Naive B cell (primary cell): ENCODE data around the gene PLD5. TPM values are rescaled to one million over a fixed set of nuclear protein-coding genes. Genes with fewer than 3 reads are reported as not detected.

ENCODE experiments used
- ATAC-seq, 2 donors: fragments of 150-1000 bp; cut with Tn5 transposase; 2 replicates each; pipeline ENCODE4 v1.10.0; 2021; ENCODE audit warnings: low read depth in 2 of 2, mild to moderate bottlenecking in 2 of 2, moderate library complexity in 2 of 2
- DNase-seq: peaks from one replicate; pipeline ENCODE4 v3.0.0; 2022
- H3K27ac Mint-ChIP-seq, 6 donors: one replicate each; pipeline ENCODE4 v1.8.0; 2020 to 2022; ENCODE audit warnings: mild to moderate bottlenecking in 6 of 6, mixed read lengths in 6 of 6, moderate library complexity in 5 of 6, inconsistent platforms in 2 of 6
- H3K27me3 Mint-ChIP-seq, 3 donors: one replicate each; pipeline ENCODE4 v1.8.0; 2021 to 2022; ENCODE audit warnings: mixed read lengths in 3 of 3, mild to moderate bottlenecking in 1 of 3
- H3K36me3 Mint-ChIP-seq, 2 donors: one replicate each; pipeline ENCODE4 v1.8.0; 2020 to 2022; ENCODE audit warnings: mixed read lengths in 2 of 2, inconsistent platforms in 1 of 2, mild to moderate bottlenecking in 1 of 2
- H3K4me1 Mint-ChIP-seq, 3 donors: one replicate each; pipeline ENCODE4 v1.8.0; 2020 to 2022; ENCODE audit warnings: mixed read lengths in 3 of 3, inconsistent platforms in 1 of 3, mild to moderate bottlenecking in 1 of 3, moderate library complexity in 1 of 3
- H3K4me3 Mint-ChIP-seq, 8 donors: one replicate each; pipeline ENCODE4 v1.8.0; 2020 to 2022; ENCODE audit warnings: mild to moderate bottlenecking in 8 of 8, mixed read lengths in 8 of 8, moderate library complexity in 8 of 8, inconsistent platforms in 2 of 8
- H3K9me3 Mint-ChIP-seq, 7 donors: one replicate each; pipeline ENCODE4 v1.8.0; 2020 to 2022; ENCODE audit warnings: mixed read lengths in 7 of 7, mild to moderate bottlenecking in 5 of 7, inconsistent platforms in 2 of 7, moderate library complexity in 1 of 7
- polyA plus RNA-seq, 6 donors: library from polyadenylated mRNA; unstranded; fragments of 300-500 nt; fragmentation: Illumina TruSeq; gene quantifications; one replicate each; pipeline ENCODE4 v1.2.3, GENCODE V29; 2021; ENCODE audit warnings: low read depth in 6 of 6

PLD5 gene
- polyA plus RNA-seq, 6 donors from 2014 or later = 0.08 to 1.1 (median 0.33) TPM

- peaks cover 0 to 14% of the 10 kb centered on the region in 2 donors for H3K36me3 Mint-ChIP-seq
- peaks cover 0 to 9% (median 5%) of the 10 kb centered on the region in 3 donors for H3K27me3 Mint-ChIP-seq
- H3K9me3 Mint-ChIP-seq = peaks cover 0 to 14% (median 6%) of the 10 kb centered on the region in 7 donors
- ATAC-seq = no peak
- no peak overlapping the region for H3K4me3 Mint-ChIP-seq
- no peaks in the 10 kb centered on the region for H3K4me1 Mint-ChIP-seq
- DNase-seq = no peak
- H3K27ac Mint-ChIP-seq = no peak overlapping the region
Observed at GRCh38 chr1:242431786-242432185, 92.7 kb downstream of the PLD5 start.

- no peak for DNase-seq
- peaks cover 0 to 14% of the 10 kb centered on the region in 2 donors for H3K36me3 Mint-ChIP-seq
- H3K27ac Mint-ChIP-seq = peak overlapping the region in 1 of 6 donors; percentile 5
- no peak for ATAC-seq
- peaks cover 0 to 14% (median 6%) of the 10 kb centered on the region in 7 donors for H3K9me3 Mint-ChIP-seq
- peaks cover 0 to 9% (median 5%) of the 10 kb centered on the region in 3 donors for H3K27me3 Mint-ChIP-seq
- no peak overlapping the region for H3K4me3 Mint-ChIP-seq
- no peaks in the 10 kb centered on the region for H3K4me1 Mint-ChIP-seq
Observed at GRCh38 chr1:242430956-242431355, 93.5 kb downstream of the PLD5 start.

GRCh38 chr1:242428399-242429190 is 95.9 kb downstream of the PLD5 start:
- peaks cover 0 to 14% (median 9%) of the 10 kb centered on the region in 7 donors for H3K9me3 Mint-ChIP-seq
- DNase-seq (no peak), ATAC-seq (no peak)
- H3K27ac Mint-ChIP-seq = peak overlapping the region in 1 of 6 donors; percentile 21
- no peaks in the 10 kb centered on the region for H3K4me1 Mint-ChIP-seq
- peaks cover 1 to 6% (median 5%) of the 10 kb centered on the region in 3 donors for H3K27me3 Mint-ChIP-seq
- peaks cover 0 to 14% of the 10 kb centered on the region in 2 donors for H3K36me3 Mint-ChIP-seq
- no peak overlapping the region for H3K4me3 Mint-ChIP-seq

GRCh38 chr1:242427519-242427918 is 97.0 kb downstream of the PLD5 start:
- Mint-ChIP-seq H3K9me3 (peaks cover 1 to 14% (median 9%) of the 10 kb centered on the region in 7 donors), H3K4me1 (no peaks in the 10 kb centered on the region), H3K27ac (no peak overlapping the region), H3K27me3 (peaks cover 0 to 6% (median 5%) of the 10 kb centered on the region in 3 donors), H3K36me3 (peaks cover 0 to 14% of the 10 kb centered on the region in 2 donors), H3K4me3 (no peak overlapping the region)
- ATAC-seq = no peak
- no peak for DNase-seq

- peaks cover 1 to 12% (median 4%) of the 10 kb centered on the region in 7 donors for H3K9me3 Mint-ChIP-seq
- H3K27me3 Mint-ChIP-seq = peaks cover 0 to 6% (median 0%) of the 10 kb centered on the region in 3 donors
Observed at GRCh38 chr1:242426271-242426905, 98.1 kb downstream of the PLD5 start.

GRCh38 chr1:242425232-242425631 is 99.3 kb downstream of the PLD5 start:
- peaks cover 0 to 5% (median 1%) of the 10 kb centered on the region in 7 donors for H3K9me3 Mint-ChIP-seq
- H3K4me1 Mint-ChIP-seq = no peaks in the 10 kb centered on the region
- DNase-seq (no peak), ATAC-seq (no peak)
- no peak overlapping the region for H3K27ac Mint-ChIP-seq
- no peaks in the 10 kb centered on the region for H3K36me3 Mint-ChIP-seq
- peaks cover 0 to 8% (median 0%) of the 10 kb centered on the region in 3 donors for H3K27me3 Mint-ChIP-seq
- H3K4me3 Mint-ChIP-seq = peak overlapping the region in 1 of 8 donors; percentile 42

More at GRCh38 chr1:242426271-242426905, 98.1 kb downstream of the PLD5 start:
- Mint-ChIP-seq H3K36me3 (peaks cover 0 to 9% of the 10 kb centered on the region in 2 donors), H3K4me3 (no peak overlapping the region), H3K4me1 (no peaks in the 10 kb centered on the region), H3K27ac (no peak overlapping the region)
- DNase-seq = no peak
- no peak for ATAC-seq

GRCh38 chr1:242416657-242417056 is 107.8 kb downstream of the PLD5 start:
- Mint-ChIP-seq H3K27me3 (peaks cover 4 to 14% (median 6%) of the 10 kb centered on the region in 3 donors), H3K9me3 (peaks cover 0 to 4% (median 0%) of the 10 kb centered on the region in 7 donors), H3K36me3 (no peaks in the 10 kb centered on the region), H3K4me1 (peaks cover 0 to 4% (median 0%) of the 10 kb centered on the region in 3 donors), H3K27ac (no peak overlapping the region), H3K4me3 (no peak overlapping the region)
- DNase-seq (no peak), ATAC-seq (no peak)

GRCh38 chr1:242412921-242413320 is 111.6 kb downstream of the PLD5 start:
- Mint-ChIP-seq H3K9me3 (peaks cover 0 to 10% (median 8%) of the 10 kb centered on the region in 7 donors), H3K27me3 (peaks cover 0 to 14% (median 6%) of the 10 kb centered on the region in 3 donors), H3K27ac (no peak overlapping the region), H3K36me3 (peaks cover 3 to 7% of the 10 kb centered on the region in 2 donors), H3K4me3 (no peak overlapping the region), H3K4me1 (peaks cover 0 to 4% (median 0%) of the 10 kb centered on the region in 3 donors)
- no peak for DNase-seq
- no peak for ATAC-seq

- Mint-ChIP-seq H3K4me1 (peaks cover 0 to 4% (median 0%) of the 10 kb centered on the region in 3 donors), H3K4me3 (no peak overlapping the region), H3K36me3 (peaks cover 3 to 7% of the 10 kb centered on the region in 2 donors), H3K27ac (no peak overlapping the region), H3K27me3 (peaks cover 0 to 14% (median 6%) of the 10 kb centered on the region in 3 donors), H3K9me3 (peaks cover 0 to 10% (median 8%) of the 10 kb centered on the region in 7 donors)
- DNase-seq (no peak), ATAC-seq (no peak)
Observed at GRCh38 chr1:242411901-242412300, 112.6 kb downstream of the PLD5 start.

GRCh38 chr1:242405947-242406346 is 118.5 kb downstream of the PLD5 start:
- DNase-seq (no peak), ATAC-seq (no peak)
- Mint-ChIP-seq H3K27me3 (peaks cover 5 to 7% (median 6%) of the 10 kb centered on the region in 3 donors), H3K36me3 (peaks cover 3 to 7% of the 10 kb centered on the region in 2 donors), H3K4me3 (no peak overlapping the region), H3K9me3 (peaks cover 3 to 10% (median 8%) of the 10 kb centered on the region in 7 donors), H3K4me1 (no peaks in the 10 kb centered on the region), H3K27ac (no peak overlapping the region)

- H3K4me1 Mint-ChIP-seq = no peaks in the 10 kb centered on the region
- no peak overlapping the region for H3K4me3 Mint-ChIP-seq
Observed at GRCh38 chr1:242404296-242404695, 120.2 kb downstream of the PLD5 start.

GRCh38 chr1:242402956-242403355 is 121.5 kb downstream of the PLD5 start:
- no peaks in the 10 kb centered on the region for H3K36me3 Mint-ChIP-seq
- DNase-seq (no peak), ATAC-seq (no peak)
- H3K9me3 Mint-ChIP-seq = peaks cover 0 to 3% (median under 1%) of the 10 kb centered on the region in 7 donors
- no peaks in the 10 kb centered on the region for H3K4me1 Mint-ChIP-seq
- peaks cover 5 to 7% (median 7%) of the 10 kb centered on the region in 3 donors for H3K27me3 Mint-ChIP-seq
- H3K27ac Mint-ChIP-seq = no peak overlapping the region
- no peak overlapping the region for H3K4me3 Mint-ChIP-seq

More at GRCh38 chr1:242404296-242404695, 120.2 kb downstream of the PLD5 start:
- Mint-ChIP-seq H3K27me3 (peaks cover 5 to 7% (median 7%) of the 10 kb centered on the region in 3 donors), H3K9me3 (peaks cover 3 to 8% (median 5%) of the 10 kb centered on the region in 7 donors), H3K27ac (no peak overlapping the region), H3K36me3 (peaks cover 3% of the 10 kb centered on the region in 2 donors)
- DNase-seq (no peak), ATAC-seq (no peak)

GRCh38 chr1:242401937-242402336 is 122.6 kb downstream of the PLD5 start:
- peaks cover under 1 to 7% (median 7%) of the 10 kb centered on the region in 3 donors for H3K27me3 Mint-ChIP-seq
- ATAC-seq (no peak), DNase-seq (no peak)
- no peaks in the 10 kb centered on the region for H3K4me1 Mint-ChIP-seq
- H3K4me3 Mint-ChIP-seq = no peak overlapping the region
- no peaks in the 10 kb centered on the region for H3K36me3 Mint-ChIP-seq
- H3K9me3 Mint-ChIP-seq = peaks cover 0 to 3% (median 0%) of the 10 kb centered on the region in 7 donors
- no peak overlapping the region for H3K27ac Mint-ChIP-seq
